Effector CD8-positive, alpha-beta T cell (primary cell): ENCODE data around the gene COL6A2.
"Not testable (repeated sequence)": the region's sequence is repeated elsewhere in the genome, so short reads cannot be mapped to it uniquely, and the experiment has no call there.

Experiments used
- DNase-seq: peaks from one replicate; lab custom pipeline; 2025; lab: John Stamatoyannopoulos, UW

COL6A2 gene

GRCh38 chr21:46079352-46080170, 18.4 kb upstream of the COL6A2 start:
- no peak for DNase-seq

DNA sequence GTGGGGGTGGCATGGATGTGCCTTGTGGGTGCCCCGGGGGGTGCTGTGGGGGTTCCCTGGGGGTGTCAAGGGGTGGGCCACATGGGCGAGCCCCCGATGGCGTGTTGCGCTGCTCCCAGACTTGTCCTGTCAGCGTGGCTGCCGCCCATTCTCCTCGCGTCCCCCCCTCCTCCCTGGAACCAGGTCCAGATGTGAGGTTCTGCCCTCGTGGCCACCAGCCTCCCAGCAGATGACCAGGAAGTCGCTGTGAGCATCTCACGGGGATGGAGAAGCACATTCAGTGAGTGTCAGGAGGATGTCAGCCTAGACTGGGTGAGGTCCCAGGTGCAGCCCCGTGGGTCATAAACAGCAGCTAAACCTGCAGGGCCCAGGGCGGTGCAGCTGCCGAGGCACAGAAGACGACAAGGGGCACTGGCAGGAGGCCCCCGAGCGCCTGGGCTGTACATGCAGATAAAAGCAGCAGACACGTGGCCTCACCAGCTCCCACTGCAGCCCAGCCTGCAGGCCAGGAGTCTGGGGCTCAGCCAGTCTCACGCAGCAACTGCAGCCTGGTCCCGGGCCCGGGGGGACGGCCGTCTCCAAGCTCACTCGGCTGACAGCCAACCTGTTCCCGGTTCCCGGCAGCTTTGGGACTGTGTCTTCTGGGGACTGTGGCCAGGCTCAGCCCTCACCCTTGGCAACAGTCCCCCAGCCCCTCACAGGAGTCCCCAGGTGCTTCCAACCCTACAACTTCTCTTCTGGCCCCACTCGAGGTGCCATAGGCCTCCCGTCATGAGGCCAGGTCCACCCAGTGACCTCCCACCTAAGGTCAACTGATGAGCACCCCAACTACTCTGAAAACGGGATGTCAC, 17.5 kb upstream of the COL6A2 start:
- no peak for DNase-seq

DNA sequence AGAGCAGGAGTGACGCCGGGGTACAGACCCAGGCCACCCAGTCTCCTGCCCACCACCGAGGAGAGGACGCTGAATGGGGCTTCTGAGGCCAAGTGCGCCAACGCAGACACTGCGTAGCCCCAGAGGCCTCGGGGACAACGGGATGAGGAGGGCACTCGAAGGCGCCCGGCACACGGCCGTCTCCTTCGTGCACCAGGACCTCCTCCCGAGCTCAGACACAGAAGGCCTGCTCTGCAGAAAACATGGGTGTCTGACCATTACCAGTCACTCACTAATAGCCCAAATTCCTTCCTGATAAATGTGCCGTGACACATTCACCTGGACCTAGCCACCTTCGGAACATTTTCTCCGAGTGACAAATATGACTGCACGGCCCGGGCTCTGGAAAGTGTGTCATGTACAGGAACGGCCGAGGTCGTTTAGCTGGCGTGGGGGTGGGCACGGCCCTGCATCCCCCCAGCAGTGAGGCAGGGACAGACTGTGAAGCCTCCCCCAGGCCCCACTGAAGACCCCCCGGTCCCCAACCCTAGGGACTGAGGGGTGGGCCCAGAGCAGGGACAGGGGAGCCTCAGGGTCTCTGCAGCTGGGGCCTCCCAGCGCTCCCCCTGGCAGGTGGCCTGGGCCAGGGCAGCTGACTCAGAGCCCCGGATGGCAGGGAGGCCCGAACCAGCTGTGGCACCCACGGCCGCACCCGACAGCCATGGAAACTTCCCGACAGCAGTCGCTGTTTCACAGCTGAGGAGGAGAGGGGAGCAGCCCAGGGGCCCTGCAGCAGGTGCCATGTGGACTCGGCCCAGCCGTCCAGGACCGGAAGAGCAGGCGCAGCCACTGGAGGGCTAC, 16.7 kb upstream of the COL6A2 start:
- DNase-seq, result no peak

DNA sequence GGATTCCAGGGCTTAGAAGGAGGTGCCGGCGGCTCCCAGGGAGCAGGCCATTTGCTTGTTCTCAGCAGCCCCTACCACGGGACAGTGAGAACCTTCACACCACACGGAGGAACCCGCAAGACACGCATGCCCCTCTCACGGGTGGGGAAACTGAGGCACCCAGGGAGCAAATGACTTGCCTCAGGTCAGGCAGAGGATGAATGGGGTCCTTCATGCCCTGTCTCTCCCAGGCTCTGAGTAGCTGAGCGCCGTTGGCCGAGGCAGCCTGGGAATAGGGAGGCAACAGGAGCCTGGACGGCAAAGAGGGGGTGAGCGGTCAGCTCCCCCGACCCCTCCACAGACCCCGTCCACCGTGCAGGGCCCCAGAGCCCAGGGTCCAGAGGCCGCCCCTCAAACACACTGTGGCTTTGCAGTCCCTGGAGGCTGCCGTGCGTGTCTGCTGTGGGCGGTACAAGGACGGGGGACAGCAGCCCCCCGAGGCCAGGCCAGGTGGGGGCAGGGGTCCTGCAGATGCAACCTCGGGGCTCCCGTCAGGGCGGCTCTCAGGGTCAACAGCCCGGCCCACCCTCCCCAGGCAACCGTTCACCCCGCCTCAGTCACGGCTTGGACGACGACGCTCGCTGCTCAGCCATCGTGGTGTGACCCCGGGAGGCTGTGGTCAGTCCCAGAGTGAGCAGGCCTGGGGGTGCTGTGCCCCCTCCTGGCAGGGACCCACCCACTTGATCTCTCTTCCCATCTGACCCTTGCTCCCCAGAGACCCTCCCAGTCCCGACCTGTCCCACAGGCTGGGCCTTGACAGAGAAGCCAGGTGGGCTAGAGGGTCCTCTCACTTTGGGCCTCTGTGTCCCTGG, 15.8 kb upstream of the COL6A2 start:
- DNase-seq, result no peak

DNA sequence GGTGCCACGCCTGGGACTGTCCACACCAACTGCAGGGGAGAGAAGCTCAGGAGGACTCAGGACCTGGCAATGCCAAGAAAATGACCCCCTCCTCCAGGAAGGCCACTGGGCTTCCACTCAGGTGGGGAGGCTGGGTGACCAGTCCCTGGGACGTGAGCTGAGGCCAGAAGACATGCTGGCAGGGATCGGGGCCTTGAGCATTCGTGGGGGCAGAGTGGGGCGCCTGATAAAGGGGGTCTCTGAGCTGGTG, 15.3 kb upstream of the COL6A2 start:
- no peak for DNase-seq

GRCh38 chr21:46082963-46083790, 14.7 kb upstream of the COL6A2 start:
- no peak for DNase-seq

- DNase-seq, result no peak
Measured at GRCh38 chr21:46083791-46084561, 13.9 kb upstream of the COL6A2 start.

- DNase-seq, result no peak
Measured at GRCh38 chr21:46084709-46085108, 13.2 kb upstream of the COL6A2 start.

DNA sequence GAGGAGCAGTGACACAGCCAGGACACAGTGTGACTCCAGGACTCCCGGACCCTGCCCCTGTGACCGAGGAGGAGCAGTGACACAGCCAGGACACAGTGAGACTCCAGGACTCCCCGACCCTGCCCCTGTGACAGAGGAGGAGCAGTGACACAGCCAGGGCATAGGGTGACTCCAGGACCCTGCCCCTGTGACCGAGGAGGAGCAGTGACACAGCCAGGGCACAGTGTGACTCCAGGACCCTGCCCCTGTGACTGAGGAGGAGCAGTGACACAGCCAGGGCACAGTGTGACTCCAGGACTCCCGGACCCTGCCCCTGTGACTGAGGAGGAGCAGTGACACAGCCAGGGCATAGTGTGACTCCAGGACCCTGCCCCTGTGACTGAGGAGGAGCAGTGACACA, 12.7 kb upstream of the COL6A2 start:
- DNase-seq, result not testable (repeated sequence)

GRCh38 chr21:46087641-46088040, 10.3 kb upstream of the COL6A2 start:
- DNase-seq, result no peak

DNA sequence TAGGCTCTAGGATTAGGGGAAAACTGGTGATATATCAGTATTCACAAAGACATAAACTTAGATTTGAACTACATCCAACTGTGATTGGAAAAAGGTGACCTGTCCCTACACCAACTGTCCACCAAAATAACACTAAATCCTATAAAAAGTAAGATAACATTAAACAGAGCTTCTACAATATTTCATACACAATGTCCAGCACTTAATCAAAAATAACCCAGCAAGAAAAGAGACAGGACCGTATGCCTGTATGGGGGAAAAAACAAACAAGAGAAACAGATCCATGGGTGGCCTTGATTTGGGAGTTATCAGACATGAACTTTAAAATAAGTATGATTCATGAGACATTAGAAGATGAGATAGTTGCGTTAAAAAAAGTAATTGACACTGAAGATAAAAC, 9.7 kb upstream of the COL6A2 start:
- no peak for DNase-seq

- no peak for DNase-seq
Measured at GRCh38 chr21:46089285-46089684, 8.6 kb upstream of the COL6A2 start.

- DNase-seq, result no peak
Measured at GRCh38 chr21:46091118-46091517, 6.8 kb upstream of the COL6A2 start.

DNA sequence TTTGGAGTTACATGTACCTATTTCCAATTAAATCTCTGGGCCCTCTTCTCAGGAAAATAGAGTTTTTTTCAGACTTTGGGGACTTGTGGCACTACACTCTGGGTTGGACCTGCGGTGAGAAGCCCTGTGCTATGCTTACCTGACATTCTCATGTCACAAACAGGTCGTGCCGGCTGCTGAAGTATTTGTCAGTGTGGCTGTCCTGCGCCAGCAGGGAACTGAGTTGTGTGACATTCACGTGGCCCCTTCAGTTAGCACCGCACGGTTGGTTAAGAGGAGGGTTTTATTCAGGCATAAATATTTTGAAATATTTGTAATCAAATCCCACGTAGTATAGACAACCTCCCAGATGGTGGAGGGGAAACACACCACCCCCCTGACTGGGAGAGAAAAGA, 6.3 kb upstream of the COL6A2 start:
- DNase-seq, result no peak

DNA sequence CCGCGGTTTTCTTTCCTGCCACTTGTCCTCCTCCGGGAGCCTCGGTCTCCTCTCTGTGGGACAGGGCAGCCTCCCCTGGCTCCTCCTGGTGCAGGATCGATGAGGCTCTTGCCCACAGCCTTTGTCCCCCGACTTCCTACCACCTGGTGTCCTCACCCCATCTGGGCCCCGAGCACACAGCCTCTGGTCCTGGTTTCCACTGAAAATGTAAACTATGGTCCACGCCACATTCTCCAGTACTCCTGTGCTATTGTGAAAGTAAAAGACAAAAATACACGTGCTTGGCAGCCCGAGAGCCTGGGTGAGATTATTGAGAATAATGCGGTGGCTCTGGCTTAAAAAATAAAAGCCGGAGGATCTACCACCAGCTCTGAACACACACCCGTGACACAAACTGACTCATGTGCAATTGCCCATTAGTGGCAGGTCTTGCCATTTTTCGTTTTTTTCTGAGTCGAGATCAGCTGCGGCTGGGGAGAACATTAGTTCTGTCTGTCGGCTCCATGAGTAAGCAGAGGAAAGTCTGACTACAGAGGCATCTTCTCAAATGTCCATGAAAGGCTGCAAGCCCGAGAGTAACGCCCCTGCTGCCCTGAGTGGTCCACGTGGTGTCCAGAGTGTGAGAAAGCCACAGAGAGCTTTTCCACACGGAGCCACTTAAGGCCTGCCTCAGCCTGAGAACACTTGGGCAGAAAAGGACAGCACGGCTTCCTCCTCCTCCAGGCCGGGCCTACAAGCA, 5.7 kb upstream of the COL6A2 start:
- DNase-seq, result no peak

DNA sequence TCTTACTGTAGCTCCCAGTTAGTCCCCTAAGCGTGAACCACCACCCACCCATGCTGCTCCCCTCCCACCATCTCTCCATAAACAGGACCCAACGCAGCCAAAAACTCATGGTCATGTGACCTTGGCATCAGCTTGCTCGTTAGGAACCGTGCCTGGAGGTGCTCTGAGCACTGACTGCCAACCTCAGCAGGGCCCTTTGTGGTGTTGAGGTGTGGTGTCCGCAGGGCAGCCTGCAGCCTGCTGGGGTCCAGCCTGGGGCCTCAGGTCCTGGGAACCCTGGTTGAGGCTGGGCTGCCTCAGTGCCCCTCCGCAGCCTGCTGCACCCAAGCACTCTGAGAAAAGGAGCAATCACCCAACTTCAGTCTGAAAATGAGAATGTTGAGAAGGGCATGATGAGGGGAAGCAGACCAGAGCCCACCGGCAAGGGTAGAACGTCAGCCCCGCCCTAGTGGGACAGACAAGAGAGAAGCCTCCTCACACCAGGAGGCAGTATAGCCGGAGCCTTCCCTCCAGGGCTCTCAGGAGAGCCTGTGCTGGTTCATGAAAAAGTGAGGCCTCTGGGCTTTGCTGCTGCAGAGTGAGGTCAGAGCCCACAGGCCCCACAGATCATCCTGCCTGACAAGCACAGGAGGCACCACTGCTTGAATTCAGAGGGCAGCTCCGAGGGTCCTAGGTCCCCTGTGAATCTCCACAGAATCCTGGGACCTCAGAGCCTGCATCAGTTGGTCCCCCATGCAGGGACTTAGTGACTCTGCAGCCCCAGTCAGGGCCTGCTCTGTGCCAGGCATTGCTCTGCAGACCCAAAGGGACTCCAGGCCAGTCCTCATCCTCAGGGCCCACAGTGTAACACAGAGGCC, 4.9 kb upstream of the COL6A2 start:
- no peak for DNase-seq

DNA sequence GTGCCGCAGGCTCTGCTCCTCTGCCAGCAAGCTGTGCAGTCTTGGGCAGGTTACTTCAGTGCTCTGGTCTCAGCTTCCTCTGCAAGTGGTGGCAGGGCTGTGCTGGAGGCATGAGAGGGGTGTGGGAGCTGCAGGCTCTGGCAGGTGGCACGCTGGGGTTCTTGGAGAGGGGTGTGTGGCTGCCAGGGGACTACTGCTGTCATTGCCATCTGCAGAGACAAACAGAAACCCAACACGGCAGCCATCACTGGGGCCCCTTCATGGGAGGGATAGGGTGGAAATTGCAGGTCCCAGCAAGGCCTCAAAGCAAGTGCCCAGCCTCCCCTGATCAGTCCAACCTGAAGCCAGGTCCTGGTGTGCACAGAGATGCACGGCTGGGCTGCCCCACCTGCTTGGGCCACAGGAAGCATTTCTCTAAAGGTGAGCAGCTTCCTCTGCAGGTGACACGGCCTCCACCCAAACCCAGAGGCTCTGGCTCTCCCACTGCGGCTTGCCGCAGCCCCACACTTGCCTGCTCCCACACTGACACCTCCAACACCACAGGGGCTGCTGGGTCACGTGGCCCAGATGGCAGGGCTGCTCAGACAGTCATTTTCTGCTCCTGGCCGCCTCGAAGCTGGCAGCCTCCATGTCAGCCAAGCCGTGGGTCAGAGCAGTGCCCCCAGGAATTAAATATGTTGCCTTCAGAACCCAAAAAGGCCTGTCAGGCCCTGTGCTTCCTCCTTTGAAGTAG, 4.1 kb upstream of the COL6A2 start:
- no peak for DNase-seq
